K562 (cell line): Measurements from ENCODE around the gene EVX1. TPM values are rescaled to one million over a fixed set of nuclear protein-coding genes. Genes with fewer than 3 reads are reported as not detected.

ENCODE experiments used
- ATAC-seq: fragments of 200-7000 bp; cut with Tn5 transposase; 3 replicates; pipeline ENCODE4 v1.9.1; 2020; ENCODE audit warnings: moderate library complexity
- BruUV-seq: library from RNA; stranded (reverse); fragments of 400-500 nt; replicated peaks from 2 replicates; lab custom pipeline; 2021; lab: Mats Ljungman, UMichigan
- CTCF ChIA-PET: fragments of 300-600 bp; formaldehyde crosslinking; extraction: SDS; loops from one replicate; lab custom pipeline; 2021; ENCODE audit warnings: low intra/inter-chr PET ratio; lab: Yijun Ruan, JAX
- POLR2A ChIA-PET: fragments of 300-600, 350-650 bp; sonication (Branson Sonifier 250); formaldehyde crosslinking; extraction: SDS; loops from one replicate; lab custom pipeline; 2021; ENCODE audit warnings: antibody characterized with exemption, inconsistent platforms; lab: Yijun Ruan, JAX
- DNase-seq, 4 experiments: peaks; one replicate each; pipeline versions ENCODE4 v3.0.0 to v3.0.0-alpha.2; 2011 to 2018; ENCODE audit warnings: low spot score in 3 of 4, mixed read lengths in 3 of 4; ENCODE audit errors: extremely low read depth in 1 of 4
- FAIRE-seq: peaks from 2 replicates; lab custom pipeline; 2011; peaks lifted over from hg19 to GRCh38; lab: Jason Lieb, UNC
- H2AFZ ChIP-seq: 2 replicates; pipeline ENCODE4 v1.6.0; 2011; ENCODE audit warnings: low read depth, low read length, control low read depth, inconsistent platforms
- H3K27ac ChIP-seq: fragments of 200-600 bp; 3 replicates; pipeline ENCODE4 v1.8.0; 2011; ENCODE audit warnings: low read depth, mild to moderate bottlenecking, control low read depth, inconsistent platforms, low read length, moderate library complexity, mixed read lengths; ENCODE audit errors: extremely low read depth
- H3K27me3 ChIP-seq, 2 experiments: fragments of 300-600 bp in 1 of 2; 2 replicates in 1 of 2; 3 replicates in 1 of 2; pipeline versions ENCODE4 v1.6.0 to v1.8.0; 2011; ENCODE audit warnings: inconsistent platforms in 2 of 2, low read length in 2 of 2, mild to moderate bottlenecking in 1 of 2, mixed read lengths in 1 of 2, moderate library complexity in 1 of 2; ENCODE audit not compliant: control insufficient read depth in 2 of 2, insufficient read depth in 2 of 2
- H3K36me3 ChIP-seq: fragments of 300-600 bp; 3 replicates; pipeline ENCODE4 v1.8.0; 2011; ENCODE audit warnings: mild to moderate bottlenecking, low read length, inconsistent platforms; ENCODE audit not compliant: control insufficient read depth, insufficient read depth
- H3K4me1 ChIP-seq, 2 experiments: fragments of 200-600 bp in 1 of 2; replicated peaks in 1 of 2; 2 replicates in 1 of 2; 3 replicates in 1 of 2; pipeline versions ENCODE4 v1.5.1 to v1.8.0; 2011; ENCODE audit warnings: inconsistent platforms in 2 of 2, low read length in 2 of 2, mild to moderate bottlenecking in 1 of 2, mixed read lengths in 1 of 2, moderate library complexity in 1 of 2; ENCODE audit not compliant: control insufficient read depth in 2 of 2, insufficient read depth in 2 of 2
- H3K4me2 ChIP-seq: 2 replicates; pipeline ENCODE4 v1.6.1; 2011; ENCODE audit warnings: low read length, control low read depth, inconsistent platforms, mixed read lengths; ENCODE audit not compliant: insufficient read depth
- H3K4me3 ChIP-seq: fragments of 200-600 bp; sonication (generic), shearing (Covaris generic); 2 replicates; pipeline ENCODE4 v1.5.1; 2016; ENCODE audit warnings: control low read depth, inconsistent platforms
- H3K79me2 ChIP-seq: fragments of 200-600 bp; 3 replicates; pipeline ENCODE4 v1.8.0; 2011; ENCODE audit warnings: low read length, inconsistent platforms; ENCODE audit not compliant: control insufficient read depth, insufficient read depth
- H3K9ac ChIP-seq, 2 experiments: 2 replicates each; pipeline versions ENCODE4 v1.6.0 to v1.6.1; 2011; ENCODE audit warnings: low read depth in 2 of 2, low read length in 2 of 2, control low read depth in 1 of 2, inconsistent platforms in 1 of 2, mild to moderate bottlenecking in 1 of 2, mixed read lengths in 1 of 2; ENCODE audit not compliant: insufficient read depth in 1 of 2
- H3K9me1 ChIP-seq: one replicate; pipeline ENCODE4 v1.6.0; 2011; ENCODE audit warnings: inconsistent platforms, mild to moderate bottlenecking, low read length, moderate library complexity; ENCODE audit not compliant: control insufficient read depth, insufficient read depth
- H3K9me3 ChIP-seq: replicated peaks from 2 replicates; pipeline ENCODE4 v1.5.1; 2011; ENCODE audit warnings: low read depth, low read length, inconsistent platforms; ENCODE audit not compliant: control insufficient read depth, insufficient read depth
- H4K20me1 ChIP-seq: replicated peaks from 2 replicates; pipeline ENCODE4 v1.6.1; 2011; ENCODE audit warnings: low read length, inconsistent platforms, mixed read lengths; ENCODE audit not compliant: control insufficient read depth, insufficient read depth
- ATF2 ChIP-seq: sonication (generic); formaldehyde crosslinking; IDR thresholded peaks from 2 replicates; pipeline ENCODE4 v1.8.1; 2022; ENCODE audit warnings: missing genetic modification reagents
- DMBX1 ChIP-seq: fragments of 250-450 bp; sonication (Bioruptor Pico); IDR thresholded peaks from 2 replicates; pipeline ENCODE4 v1.8.0; 2022; ENCODE audit warnings: inconsistent platforms, mild to moderate bottlenecking, moderate library complexity, borderline replicate concordance
- KLF6 ChIP-seq: fragments of 250-450 bp; sonication (Bioruptor Pico); IDR thresholded peaks from 2 replicates; pipeline ENCODE4 v1.4.0; 2020; ENCODE audit warnings: mild to moderate bottlenecking, moderate library complexity, borderline replicate concordance
- NR3C1 ChIP-seq: sonication (generic); formaldehyde crosslinking; IDR thresholded peaks from 2 replicates; pipeline ENCODE4 v1.8.1; 2022; ENCODE audit warnings: missing genetic modification reagents
- TAF7 ChIP-seq: fragments of 450-650 bp; IDR thresholded peaks from 2 replicates; pipeline ENCODE4 v1.6.1; 2016; ENCODE audit warnings: missing genetic modification characterization, missing compliant biosample characterization
- THAP12 ChIP-seq: fragments of 250-450 bp; sonication (Bioruptor Pico); IDR thresholded peaks from 2 replicates; pipeline ENCODE4 v1.9.0; 2021; ENCODE audit warnings: mild to moderate bottlenecking, inconsistent platforms
- THRAP3 ChIP-seq: fragments of 450-650 bp; IDR thresholded peaks from 2 replicates; pipeline ENCODE4 v1.6.1; 2016; ENCODE audit warnings: mild to moderate bottlenecking, inconsistent platforms, borderline replicate concordance
- ZNF644 ChIP-seq: fragments of 200-800 bp; sonication (Bioruptor generic); IDR thresholded peaks from 2 replicates; pipeline ENCODE4 v1.6.1; 2016; ENCODE audit warnings: low read depth, missing genetic modification characterization, missing compliant biosample characterization
- ZSCAN29 ChIP-seq: fragments of 450-650 bp; IDR thresholded peaks from 2 replicates; pipeline ENCODE4 v1.6.1; 2017
- WGBS: fragments of 100-300 bp; shearing (Covaris generic); methylation state at CpG from one replicate; pipeline ENCODE4 v1.1.6; 2016; ENCODE audit warnings: low coverage, mixed read lengths; ENCODE audit not compliant: insufficient coverage; ENCODE audit errors: missing lambda C conversion rate; 5-methylcytosine and 5-hydroxymethylcytosine counted together
- in situ Hi-C: fragments of 300-500 bp; cut with MboI; formaldehyde crosslinking; loops from 4 replicates; pipeline ENCODE4 v1.15.0; 2018; ENCODE audit warnings: inconsistent platforms, mixed read lengths
- intact Hi-C: fragments of 100-400 bp; cut with micrococcal nuclease; formaldehyde crosslinking; loops from 2 replicates; pipeline ENCODE4 v1.14.2; 2022
- polyA plus RNA-seq, 8 experiments: library from polyadenylated mRNA; depleted of rRNA in 4 of 8; stranded (reverse) in 5 of 8; unstranded in 3 of 8; fragments of >200 nt; fragmentation: Nextera tagmentation in 2 of 8; fragmentation: Illumina TruSeq in 1 of 8; extraction: Ambion mirVana in 2 of 8; extraction: Trizol in 1 of 8; gene quantifications; 2 replicates each; pipeline versions ENCODE4 v1.2.1 to v1.2.3, GENCODE V29; 2011 to 2014; ENCODE audit warnings: inconsistent platforms in 1 of 8, missing spikeins in 1 of 8
- total RNA-seq, 7 experiments: library from RNA; depleted of rRNA in 6 of 7; stranded (reverse); fragments of >200 nt in 6 of 7; fragmentation: Illumina TruSeq in 2 of 7; extraction: Trizol in 2 of 7; gene quantifications; 2 replicates each; pipeline versions ENCODE4 v1.2.1 to v1.2.3, GENCODE V29; 2011 to 2021; ENCODE audit warnings: low replicate concordance in 1 of 7

Gene EVX1
- total and polyA plus RNA-seq, 9 of the 15 experiments (the other 6 are each of a cell fraction or from before 2014, with no cell fraction given), result not detected

GRCh38 chr7:27251136-27251651, 8.6 kb downstream of the EVX1 start (continued):
- no peak for TF ChIP-seq THAP12
- no peak for TF ChIP-seq DMBX1 (CRISPR knock-in tag)

- WGBS, result 16% methylated on average over 51 of the region's 72 CpGs
- H3K36me3 ChIP-seq, result no peaks in the 10 kb centered on the region
- no peak overlapping the region for H3K27ac ChIP-seq
- H3K4me1 ChIP-seq, result peaks cover 0 to 8% of the 10 kb centered on the region in 2 experiments; a peak in 1 of 5 replicates
- FAIRE-seq (no peak), ATAC-seq (no peak)
- CTCF ChIA-PET, result no interaction called here
- BruUV-seq, result no TSS peak
- H3K4me3 ChIP-seq, result no peak overlapping the region
- TF ChIP-seq ZNF644 (tag) (no peak), KLF6 (CRISPR knock-in tag) (no peak), NR3C1 (CRISPR knock-in tag) (no peak), ATF2 (CRISPR knock-in tag) (no peak), TAF7 (tag) (no peak), ZSCAN29 (peak; percentile 80; the same call in 1 of the 2 replicates), THRAP3 (no peak)
- TF ChIP-seq, all 486 proteins: peak for 1
- intact Hi-C loops (no loop called here), in situ Hi-C loops (no loop called here)
- no peaks in the 10 kb centered on the region for H3K9me3 ChIP-seq
- no peak overlapping the region for H3K9ac ChIP-seq
- POLR2A ChIA-PET, result no interaction called here
- H2AFZ ChIP-seq, result no peak overlapping the region
- H3K9me1 ChIP-seq, result no peaks in the 10 kb centered on the region
- H4K20me1 ChIP-seq, result peaks cover 5% of the 10 kb centered on the region
- no peak for DNase-seq
- no peaks in the 10 kb centered on the region for H3K79me2 ChIP-seq
- H3K27me3 ChIP-seq, result peaks cover 47 to 64% of the 10 kb centered on the region in 2 experiments
- no peak overlapping the region for H3K4me2 ChIP-seq
These were observed 9.3 kb downstream of the EVX1 start for GRCh38 chr7:27251652-27252590.
